ENCODE measurements around the gene MME.
"Not testable (repeated sequence)": the region's sequence is repeated elsewhere in the genome, so short reads cannot be mapped to it uniquely, and the experiment has no call there.

The MME gene

DNA sequence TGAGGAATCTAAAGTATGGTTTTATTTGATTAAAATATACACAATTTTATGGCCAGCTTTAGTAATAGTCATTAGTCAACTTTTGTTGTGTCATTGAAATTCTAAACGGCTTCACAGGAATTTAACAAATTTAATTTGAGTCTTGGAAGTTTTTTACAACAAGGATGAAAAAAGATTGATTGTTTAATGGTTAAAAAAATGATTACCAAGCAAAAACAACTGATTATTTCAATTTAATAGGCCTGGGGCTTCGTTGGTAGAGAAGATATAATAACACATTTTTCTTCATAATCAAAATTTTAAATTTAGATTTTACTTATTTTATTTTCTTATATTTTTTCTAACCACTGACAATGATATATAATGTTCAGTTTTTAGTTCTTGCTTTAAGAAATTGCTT lies 4.4 kb downstream of the MME start:
- DNase-seq (ENCODE audit: low spot score), result no peak

DNA sequence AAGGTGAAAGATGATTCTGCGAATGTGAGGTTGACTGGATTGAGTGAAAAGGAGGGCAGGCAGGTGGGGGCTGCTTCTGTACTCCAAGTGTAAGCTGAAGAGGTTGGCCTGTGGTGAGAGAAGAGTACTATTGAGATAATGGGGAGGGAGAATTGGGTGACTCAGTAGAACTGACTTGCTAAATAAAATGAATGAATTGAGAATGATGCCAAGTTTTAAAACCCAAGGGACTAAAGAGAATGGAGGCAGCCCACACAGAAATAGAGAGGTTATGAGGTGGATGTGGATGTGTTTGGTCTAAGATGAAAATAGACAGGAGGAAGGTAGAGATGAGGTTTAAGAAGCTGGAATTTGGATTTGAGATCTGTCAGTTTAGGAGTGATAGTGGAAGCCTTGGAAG lies 5.9 kb downstream of the MME start:
- no peak for DNase-seq (ENCODE audit: low spot score)

DNA sequence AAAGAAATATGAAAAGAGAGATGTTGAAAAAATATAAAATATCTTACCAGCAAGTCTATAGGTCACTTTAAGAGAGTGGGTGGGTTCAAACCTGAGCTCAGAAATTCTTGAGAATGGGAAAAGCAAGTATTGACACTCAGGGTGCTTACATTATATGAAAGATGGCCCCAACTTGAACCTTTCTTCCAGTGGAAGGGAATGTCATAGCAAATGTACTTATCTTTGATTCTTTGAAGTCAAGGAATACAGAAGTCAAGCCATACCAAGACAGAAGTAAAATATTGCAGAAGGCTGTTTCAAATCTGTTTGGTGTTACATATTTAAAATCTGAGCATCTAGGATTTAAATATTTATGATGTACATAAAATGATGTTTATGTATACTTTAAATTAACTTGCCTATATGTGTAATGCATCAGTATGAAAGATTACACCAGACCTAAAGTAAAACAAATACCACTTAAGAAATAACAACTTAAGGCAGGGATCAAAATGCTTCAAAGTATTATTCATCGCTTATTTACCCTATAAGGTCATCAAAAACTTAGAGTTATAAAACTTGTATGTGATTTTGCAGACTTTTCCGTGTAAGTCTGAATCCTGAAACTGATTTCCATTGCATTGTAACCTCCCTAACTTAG lies 8.7 kb downstream of the MME start:
- DNase-seq (ENCODE audit: low spot score), result no peak

DNA sequence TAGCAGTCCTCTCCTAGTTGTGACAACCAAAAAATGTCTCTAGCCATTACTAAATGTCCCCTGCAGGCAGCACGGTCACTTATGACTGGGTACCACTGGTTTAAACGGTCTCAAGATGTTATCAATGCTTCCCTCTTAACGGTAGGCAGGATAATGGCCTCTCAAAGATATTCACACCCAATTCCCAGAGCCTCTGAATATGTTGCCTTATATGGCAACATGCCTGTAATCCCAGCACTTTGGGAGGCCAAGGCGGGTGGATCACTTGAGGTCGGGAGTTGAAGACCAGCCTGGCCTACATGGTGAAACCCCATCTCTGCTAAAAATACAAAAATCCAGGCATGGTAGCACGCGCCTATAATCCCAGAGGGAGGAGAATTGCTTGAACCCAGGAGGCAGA lies 9.4 kb downstream of the MME start:
- no peak for DNase-seq (ENCODE audit: low spot score)

DNA sequence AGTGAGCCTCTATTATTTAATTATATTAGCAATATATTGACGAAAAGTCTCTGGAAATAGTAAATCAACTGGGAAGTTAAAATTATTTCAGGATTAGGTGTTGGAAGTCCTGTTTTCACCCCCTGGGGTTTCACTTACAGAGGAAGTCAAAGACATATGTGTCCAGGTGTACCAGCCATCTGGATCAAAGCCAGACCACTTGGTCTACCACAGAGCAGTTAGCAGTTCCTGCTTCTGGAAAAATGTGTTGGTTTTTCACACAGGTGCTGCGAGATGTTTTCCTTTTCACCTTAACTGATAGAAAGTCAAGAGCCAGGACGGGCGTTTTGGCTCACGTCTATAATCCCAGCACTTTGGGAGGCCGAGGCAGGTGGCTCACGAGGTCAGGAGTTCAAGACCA lies 13.1 kb downstream of the MME start:
- DNase-seq (ENCODE audit: low spot score), result no peak

DNA sequence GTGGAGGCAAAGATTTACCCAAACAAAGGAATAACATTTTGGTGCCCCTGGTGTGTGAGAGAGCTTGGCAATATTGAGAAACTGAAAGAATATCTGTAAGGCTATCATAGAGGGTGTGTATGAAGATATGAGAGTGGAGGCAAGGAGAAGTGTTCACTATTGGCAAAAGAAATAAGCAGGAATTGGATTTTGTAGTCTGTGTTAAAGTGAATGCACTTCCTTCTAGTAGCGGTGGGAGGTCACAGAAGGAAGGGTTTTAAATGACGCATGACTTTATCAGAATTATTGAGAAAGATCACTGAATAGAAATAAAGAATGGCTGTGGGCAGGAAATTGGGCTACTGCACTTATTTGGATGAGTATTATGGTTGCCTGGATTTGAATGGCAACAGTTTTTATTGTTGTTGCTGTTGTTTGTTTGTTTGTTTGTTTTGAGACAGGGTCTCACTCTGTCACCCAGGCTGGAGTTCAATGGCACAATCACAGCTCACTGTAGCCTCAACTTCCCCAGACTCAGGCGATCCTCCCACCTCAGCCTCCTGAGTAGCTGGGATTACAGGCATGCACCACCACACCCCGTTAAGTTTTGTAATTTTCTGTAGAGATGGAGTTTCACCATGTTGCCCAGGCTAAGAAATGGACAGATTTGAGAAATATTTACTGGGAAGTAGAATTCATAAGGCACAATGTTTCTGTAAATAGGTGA lies 16.3 kb downstream of the MME start:
- no peak for DNase-seq (ENCODE audit: low spot score)

DNA sequence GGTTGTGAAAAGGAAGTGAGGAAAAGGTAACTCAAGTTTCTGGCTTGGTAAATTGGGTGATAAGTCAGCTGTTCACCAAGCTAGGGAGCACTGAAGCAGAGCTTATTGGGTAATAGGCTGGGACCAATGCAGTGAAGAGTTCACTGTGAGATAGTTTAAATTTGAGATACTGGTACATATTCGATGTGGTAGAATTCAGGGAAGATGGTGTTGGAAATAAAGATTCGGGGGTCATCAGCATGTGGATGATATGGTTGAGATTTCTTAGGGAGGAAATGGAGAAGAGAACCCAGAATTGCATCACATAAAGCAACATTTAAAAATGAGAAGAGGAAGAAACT lies 16.9 kb downstream of the MME start:
- no peak for DNase-seq (ENCODE audit: low spot score)

DNA sequence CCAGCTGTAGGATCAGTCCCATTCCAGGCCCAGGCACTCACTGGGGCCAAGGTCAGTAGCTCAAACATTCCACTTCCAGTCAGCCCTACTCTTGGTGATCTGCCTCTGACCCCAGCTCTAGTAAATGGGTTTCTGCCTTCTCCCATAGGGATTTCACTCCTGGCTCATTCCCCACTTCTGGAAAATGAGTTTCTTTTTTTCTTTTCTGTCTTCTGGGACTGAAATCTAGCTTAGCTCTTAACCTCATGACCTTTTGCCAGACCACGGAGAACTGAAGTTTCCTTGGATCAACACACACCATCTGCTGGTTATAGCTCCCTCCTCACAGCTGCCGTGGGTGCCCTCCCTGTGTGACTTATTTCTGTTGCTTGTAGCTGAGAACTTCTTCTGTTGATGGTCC lies 21.3 kb downstream of the MME start:
- DNase-seq (ENCODE audit: low spot score), result no peak

DNA sequence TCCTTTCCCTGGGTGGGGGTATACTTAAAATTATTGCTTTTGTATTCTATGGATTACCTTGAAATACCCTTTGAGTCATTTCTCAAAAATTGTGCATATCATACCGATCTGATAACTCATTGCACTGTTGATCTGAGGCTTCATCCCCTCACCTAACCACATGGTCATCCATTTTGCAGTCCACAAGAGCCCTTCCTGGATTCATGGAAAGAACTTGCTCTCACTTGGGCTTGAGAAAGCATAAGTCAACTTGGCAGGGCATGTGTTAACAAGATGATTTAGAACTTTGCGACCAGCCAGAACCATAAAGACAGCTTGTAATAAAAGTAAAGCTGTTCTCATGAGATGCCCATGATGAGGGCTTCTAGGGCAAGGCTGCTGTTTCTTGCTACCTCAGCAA lies 22.2 kb downstream of the MME start:
- no peak for DNase-seq (ENCODE audit: low spot score)

DNA sequence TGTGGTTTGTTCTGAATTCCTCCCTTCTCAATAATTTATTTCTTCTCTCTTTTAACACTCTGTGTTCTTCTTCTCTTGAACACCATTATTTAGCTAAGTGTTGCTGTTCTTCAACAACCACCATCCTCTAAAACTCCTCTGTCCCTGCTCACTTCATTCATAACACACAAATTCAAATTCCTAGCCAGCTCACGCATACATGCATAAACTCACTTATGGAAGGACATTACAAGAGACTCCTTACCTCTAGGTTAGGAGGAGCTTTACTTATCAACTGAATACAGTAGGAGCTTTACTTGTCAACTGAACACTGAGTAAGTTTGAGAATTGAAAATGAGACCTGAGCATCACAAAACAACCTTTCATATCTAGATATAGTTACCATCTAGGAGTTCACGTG lies 23.6 kb downstream of the MME start:
- no peak for DNase-seq (ENCODE audit: low spot score)

DNA sequence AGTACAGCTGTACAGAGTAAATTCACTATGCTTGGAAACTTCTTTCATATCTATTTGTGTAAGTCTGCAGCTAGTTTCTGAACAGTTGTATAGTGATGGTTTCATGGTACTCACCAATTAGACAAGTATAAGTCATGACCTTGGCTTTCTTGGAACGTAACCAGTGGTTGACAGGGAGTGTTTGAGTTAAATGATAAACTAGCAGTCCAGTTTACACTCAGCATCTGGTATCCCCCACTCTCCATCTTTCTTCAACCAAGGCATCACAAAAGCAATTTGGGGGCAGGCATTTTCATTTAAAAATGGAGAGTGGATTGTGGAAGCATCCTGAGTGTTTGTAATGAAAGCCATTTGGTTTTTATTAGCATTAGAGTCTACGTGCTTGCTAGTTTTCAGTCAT lies 26.0 kb downstream of the MME start:
- no peak for DNase-seq (ENCODE audit: low spot score)

DNA sequence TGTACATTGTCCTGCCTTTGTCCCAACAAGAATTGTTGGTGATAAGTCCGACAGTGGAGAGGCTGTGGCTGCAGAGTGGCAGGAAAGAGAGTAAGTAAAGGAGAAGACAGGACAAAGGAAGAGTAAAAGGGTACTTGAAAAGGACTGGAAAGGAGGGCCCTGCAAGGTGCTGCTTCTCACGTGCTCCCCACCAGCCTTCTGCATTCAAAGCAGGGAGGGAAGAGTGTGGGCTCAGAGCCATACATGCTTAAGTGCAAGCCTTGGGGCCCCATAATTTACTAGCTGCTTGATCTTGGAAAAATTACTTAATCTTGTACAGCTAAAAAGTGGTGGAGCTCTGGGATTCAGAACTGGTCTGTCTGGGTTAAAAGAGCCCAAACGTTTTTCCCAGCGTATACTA lies 29.9 kb downstream of the MME start:
- no peak for DNase-seq (ENCODE audit: low spot score)

DNA sequence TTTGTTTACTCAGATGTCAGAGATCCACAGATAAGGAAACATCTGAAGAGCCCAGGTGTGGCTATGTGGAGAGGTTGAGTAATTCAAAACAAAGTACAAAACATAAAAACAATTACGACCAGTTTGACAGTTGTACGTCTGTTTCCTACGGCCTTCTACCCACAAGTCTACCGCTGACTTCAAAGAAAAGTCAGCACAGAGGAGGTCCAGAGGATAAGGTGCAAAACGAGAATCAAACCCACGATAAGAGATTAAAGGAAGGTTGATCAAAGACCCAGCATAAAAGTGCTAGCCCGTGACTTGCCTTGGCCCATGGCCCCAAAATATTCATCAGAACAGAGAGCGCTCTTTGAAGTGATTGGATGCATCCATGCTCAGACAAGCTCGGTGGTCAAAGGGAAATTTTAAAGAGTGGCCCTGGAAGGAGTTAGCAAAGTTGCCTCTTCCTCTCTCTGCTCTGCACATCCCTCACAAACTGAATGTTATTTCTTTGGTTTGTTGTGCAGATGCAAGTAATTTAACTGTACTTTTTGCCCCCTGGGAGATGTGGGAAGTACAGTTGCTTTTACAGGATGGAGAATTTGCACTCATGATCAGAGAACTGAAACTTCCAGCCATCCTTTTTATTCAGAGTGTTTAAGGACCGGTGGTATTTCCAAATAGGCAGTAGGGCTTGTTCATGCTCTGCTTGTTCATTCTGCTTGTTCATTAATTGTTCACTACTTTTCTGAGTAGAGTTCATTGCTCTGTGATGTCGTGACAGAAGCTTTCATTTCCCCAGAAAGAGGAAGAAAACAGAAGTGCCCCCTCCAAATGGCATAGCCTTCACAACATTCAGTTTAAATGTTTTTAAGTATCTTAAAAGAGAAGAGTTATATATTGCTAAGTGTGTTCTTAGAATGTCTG lies 31.1 kb downstream of the MME start:
- DNase-seq (ENCODE audit: low spot score), result no peak

DNA sequence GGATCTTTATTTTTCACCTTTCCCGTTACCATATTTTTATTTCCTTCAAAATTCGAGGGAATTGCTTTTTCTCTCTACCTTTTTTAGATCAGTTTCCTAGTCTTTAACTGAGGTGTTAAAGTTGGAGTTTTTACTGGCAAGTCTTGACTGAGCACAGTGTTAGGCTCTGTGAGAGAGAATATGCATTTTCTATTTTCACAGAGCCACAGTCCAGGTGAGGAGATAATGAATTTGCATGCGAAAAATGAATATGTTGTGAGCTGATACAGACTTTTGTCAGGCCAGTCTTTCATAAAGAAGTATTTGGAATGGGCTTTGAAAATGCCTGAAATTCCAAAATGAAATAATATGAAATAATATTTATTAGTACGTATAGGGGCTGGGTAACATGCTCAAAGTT lies 31.9 kb downstream of the MME start:
- DNase-seq (ENCODE audit: low spot score), result no peak

DNA sequence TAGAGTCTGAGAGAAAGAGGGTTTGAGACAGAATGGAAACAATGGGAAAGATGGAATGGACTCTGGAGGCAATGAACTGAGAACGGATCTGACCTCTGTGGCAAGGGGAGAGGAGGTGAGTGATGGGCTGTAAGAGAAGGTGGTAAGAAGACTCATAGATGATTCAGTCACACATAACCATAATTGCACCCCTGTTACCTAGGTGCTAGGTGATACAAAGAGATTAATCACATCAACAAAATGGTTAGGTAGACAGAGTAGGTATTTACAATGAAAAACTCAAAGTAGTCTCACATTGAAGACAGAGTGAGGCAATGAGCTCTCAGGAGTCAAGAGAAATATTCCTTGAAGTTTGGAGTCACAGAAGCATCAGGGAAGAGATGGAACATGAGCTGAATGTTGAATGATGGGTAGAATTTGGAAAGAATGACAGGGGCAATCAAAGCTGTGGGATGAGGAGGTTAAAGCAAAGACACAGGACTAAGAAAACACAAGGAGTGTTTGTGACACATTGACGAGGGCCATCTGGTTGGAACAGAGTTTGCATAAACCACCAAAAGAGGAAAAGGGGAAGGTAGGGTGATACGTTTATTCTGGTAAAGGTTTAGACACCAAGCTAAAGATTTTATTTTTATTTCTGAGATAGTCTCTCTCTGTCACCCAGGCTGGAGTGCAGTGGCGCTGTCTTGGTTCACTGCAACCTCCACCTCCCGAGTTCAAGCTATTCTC lies 32.7 kb downstream of the MME start:
- no peak for DNase-seq (ENCODE audit: low spot score)

DNA sequence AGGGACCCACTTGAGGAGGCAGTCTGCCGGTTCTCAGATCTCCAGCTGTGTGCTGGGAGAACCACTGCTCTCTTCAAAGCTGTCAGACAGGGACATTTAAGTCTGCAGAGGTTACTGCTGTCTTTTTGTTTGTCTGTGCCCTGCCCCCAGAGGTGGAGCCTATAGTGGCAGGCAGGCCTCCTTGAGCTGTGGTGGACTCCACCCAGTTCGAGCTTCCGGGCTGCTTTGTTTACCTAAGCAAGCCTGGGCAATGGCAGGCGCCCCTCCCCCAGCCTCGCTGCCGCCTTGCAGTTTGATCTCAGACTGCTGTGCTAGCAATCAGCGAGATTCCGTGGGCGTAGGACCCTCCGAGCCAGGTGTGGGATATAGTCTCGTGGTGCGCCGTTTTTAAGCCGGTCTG lies 44.6 kb downstream of the MME start:
- not testable (repeated sequence) for DNase-seq (ENCODE audit: low spot score)

DNA sequence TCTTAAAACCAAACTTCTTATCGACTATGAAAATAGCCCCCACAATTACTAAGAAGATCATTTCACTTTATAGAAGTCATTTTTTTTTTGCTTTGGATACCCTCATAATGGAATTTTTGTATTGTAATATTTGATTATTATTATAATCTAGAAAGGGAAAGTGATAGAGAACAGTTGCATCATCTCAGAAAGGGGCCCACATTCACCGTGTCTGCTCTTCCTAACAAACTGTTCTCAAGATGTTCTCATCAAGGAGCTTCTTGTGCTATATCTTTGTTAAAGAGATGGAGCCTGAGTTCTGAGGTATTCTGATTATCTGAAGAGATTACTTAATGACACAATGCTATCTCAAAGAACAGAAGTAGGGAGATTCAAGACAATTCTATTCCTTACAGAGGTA lies 49.3 kb downstream of the MME start:
- DNase-seq (ENCODE audit: low spot score), result no peak

DNA sequence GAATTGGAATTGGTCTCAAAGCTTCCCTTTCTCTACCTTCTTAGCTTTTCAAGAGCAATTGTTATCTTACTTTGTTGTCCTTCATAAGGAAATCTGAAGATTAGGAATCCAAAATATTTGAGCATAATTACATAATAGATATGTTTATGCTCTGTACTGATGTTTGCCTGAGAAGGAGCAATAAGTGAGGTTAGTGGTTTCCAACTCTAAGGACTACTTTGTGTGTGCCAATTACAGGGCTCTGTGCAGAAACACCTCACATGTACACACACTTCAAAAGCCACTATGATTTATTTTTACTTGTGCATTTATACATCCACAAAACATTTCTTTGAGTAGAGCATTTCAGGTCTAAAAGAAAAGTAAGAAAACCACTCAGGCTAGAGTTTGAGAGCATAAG lies 49.9 kb downstream of the MME start:
- DNase-seq (ENCODE audit: low spot score), result no peak

DNA sequence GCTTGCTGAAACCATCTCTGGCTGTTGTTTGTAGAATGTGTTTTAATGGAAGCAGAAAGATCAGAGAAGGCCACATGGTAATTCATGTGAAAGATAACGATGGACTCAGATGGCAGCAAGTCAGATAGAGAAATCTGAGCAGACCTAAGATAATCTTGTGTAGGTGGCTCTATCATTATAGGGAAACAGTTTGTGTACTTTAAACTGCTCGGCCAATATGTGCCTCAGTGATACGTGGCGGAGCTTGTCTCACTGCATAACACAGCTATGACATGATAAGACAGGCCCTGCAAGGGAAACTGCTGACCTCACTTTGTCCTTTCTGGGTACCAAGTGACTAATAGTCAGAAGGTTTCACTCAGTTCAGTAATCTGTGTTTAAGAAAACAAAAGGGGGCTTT lies 51.0 kb downstream of the MME start:
- no peak for DNase-seq (ENCODE audit: low spot score)

DNA sequence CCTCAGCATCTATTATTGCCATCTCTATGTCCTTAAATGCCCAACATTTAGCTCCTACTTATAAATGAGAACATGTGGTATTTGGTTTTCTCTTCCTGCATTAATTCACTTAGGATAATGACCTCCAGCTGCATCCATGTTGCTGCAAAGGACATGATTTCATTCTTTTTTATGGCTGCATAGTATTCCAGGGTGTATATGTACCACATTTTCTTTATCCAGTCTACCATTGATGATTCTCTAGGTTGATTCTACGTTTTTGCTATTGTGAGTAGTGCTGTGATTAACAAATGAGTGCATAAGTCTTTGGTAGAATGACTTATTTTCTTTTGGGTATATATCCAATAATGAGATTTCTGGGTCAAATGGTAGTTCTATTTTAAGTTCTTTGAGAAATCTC lies 54.2 kb downstream of the MME start:
- not testable (repeated sequence) for DNase-seq (ENCODE audit: low spot score)

DNA sequence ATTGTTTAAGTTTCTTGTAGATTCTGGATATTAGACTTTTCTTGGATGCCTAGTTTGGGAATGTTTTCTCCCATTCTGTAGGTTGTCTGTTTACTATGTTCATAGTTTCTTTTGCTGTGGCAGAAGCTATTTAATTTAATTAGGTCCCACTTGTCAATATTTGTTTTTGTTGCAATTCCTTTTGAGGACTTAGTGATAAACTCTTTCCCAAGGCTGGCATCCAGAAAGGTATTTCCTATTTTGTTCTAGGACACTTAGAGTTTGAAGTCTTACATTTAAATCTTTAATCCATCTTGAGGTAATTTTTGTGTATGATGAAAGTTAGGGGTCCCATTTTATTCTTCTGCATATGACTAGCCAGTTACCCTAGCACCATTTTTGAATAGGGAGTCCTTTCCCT lies 54.9 kb downstream of the MME start:
- DNase-seq (ENCODE audit: low spot score), result no peak

DNA sequence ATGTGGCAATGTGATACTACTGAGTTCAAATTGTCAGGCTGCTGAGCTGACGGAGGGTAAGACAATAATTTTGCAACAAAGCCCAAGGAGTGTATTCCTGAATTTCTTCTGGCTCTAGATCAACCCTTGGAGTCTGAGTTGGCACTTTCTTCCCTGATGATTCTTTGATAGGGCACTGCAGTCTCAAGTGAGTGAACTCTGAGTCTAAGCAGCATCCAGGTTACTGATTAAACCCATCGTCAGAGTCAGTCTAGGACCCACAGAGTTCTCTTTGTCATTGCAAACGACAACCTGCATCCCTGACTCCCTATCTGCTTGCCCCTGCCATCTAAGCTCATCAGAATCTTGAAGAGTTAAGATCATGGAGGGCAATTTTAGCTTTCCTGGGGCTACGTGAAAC lies 58.6 kb downstream of the MME start:
- DNase-seq (ENCODE audit: low spot score), result no peak

DNA sequence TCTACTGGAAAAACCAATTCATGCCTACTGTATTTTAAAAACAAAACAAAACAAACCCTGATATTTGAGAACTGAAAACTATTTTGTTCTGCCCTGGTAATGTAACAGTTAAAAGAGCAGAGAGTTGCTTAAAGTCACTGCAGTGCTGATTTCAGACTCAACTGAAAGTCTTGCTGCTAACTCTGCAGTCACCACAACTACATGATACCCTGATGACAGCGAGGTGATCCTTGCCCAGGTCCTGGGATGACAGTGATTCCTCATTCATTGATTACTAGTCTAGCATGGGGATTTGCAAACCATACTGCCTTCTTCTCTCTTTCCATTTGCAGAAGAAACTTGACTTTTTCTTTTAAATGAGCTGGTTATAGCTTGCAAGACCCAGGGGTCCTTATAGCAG lies 67.5 kb downstream of the MME start:
- DNase-seq (ENCODE audit: low spot score), result no peak

Measured in D341Med (cell line).